Activated T-cell treated with anti-CD3 and anti-CD28 coated beads for 1 hour (primary cell): ENCODE data around the gene SLC28A2.
A peak's percentile ranks its signal among the peaks of the same experiment; 100 is the strongest.
"Not testable (repeated sequence)": the region's sequence is repeated elsewhere in the genome, so short reads cannot be mapped to it uniquely, and the experiment has no call there.

Experiments used
- DNase-seq: peaks from one replicate; pipeline ENCODE4 v3.0.0-alpha.2; 2020; ENCODE audit warnings: low read depth

SLC28A2 gene

GRCh38 chr15:45251888-45252287 lies at the start of gene SLC28A2:
Gene SLC28A2 (plus strand): TSS chr15:45252234. CDS start chr15:45253216, 982 bp downstream.
- no peak for DNase-seq

- no peak for DNase-seq
Measured at GRCh38 chr15:45203182-45203581, 48.9 kb upstream of the SLC28A2 start.

GRCh38 chr15:45205192-45205591 lies 46.8 kb upstream of the SLC28A2 start:
- peak; percentile 41 for DNase-seq

- no peak for DNase-seq
Measured at GRCh38 chr15:45212493-45212892, 39.5 kb upstream of the SLC28A2 start.

GRCh38 chr15:45221053-45221599 lies 30.9 kb upstream of the SLC28A2 start:
- no peak for DNase-seq

GRCh38 chr15:45221967-45222366 lies 30.1 kb upstream of the SLC28A2 start:
- no peak for DNase-seq

- DNase-seq, result no peak
Measured at GRCh38 chr15:45224621-45225217, 27.3 kb upstream of the SLC28A2 start.

- no peak for DNase-seq
Measured at GRCh38 chr15:45225506-45226273, 26.3 kb upstream of the SLC28A2 start.

- no peak for DNase-seq
Measured at GRCh38 chr15:45228931-45229330, 23.1 kb upstream of the SLC28A2 start.

- DNase-seq, result no peak
Measured at GRCh38 chr15:45230245-45230965, 21.6 kb upstream of the SLC28A2 start.

GRCh38 chr15:45231132-45231531 lies 20.9 kb upstream of the SLC28A2 start:
- DNase-seq, result no peak

- DNase-seq, result no peak
Measured at GRCh38 chr15:45231864-45232562, 20.0 kb upstream of the SLC28A2 start.

GRCh38 chr15:45234562-45235235 lies 17.3 kb upstream of the SLC28A2 start:
- DNase-seq, result no peak

- DNase-seq, result not testable (repeated sequence)
Measured at GRCh38 chr15:45236806-45237205, 15.2 kb upstream of the SLC28A2 start.

- no peak for DNase-seq
Measured at GRCh38 chr15:45242289-45242688, 9.7 kb upstream of the SLC28A2 start.

- no peak for DNase-seq
Measured at GRCh38 chr15:45249125-45249780, 2.8 kb upstream of the SLC28A2 start.

- no peak for DNase-seq
Measured at GRCh38 chr15:45253330-45253729, 1.3 kb downstream of the SLC28A2 start.

- no peak for DNase-seq
Measured at GRCh38 chr15:45254405-45254804, 2.4 kb downstream of the SLC28A2 start.

GRCh38 chr15:45254824-45255223 lies 2.8 kb downstream of the SLC28A2 start:
- not testable (repeated sequence) for DNase-seq

GRCh38 chr15:45259796-45260195 lies 7.8 kb downstream of the SLC28A2 start:
- no peak for DNase-seq

- no peak for DNase-seq
Measured at GRCh38 chr15:45262906-45263461, 10.9 kb downstream of the SLC28A2 start.
